SU-DHL-6 (cell line): ENCODE results near the gene MAP3K20.

Source experiments
- H2AFZ ChIP-seq: fragments of 200-600 bp; sonication (generic); 2 replicates; pipeline ENCODE4 v1.6.1; 2014; ENCODE audit warnings: low read depth, mild to moderate bottlenecking, moderate library complexity, mixed read lengths, antibody characterized with exemption, low read length; ENCODE audit not compliant: severe bottlenecking
- H3F3A ChIP-seq: fragments of 200-600 bp; shearing (Covaris generic); 2 replicates; pipeline ENCODE4 v1.6.0; 2016; ENCODE audit warnings: antibody characterized with exemption, mild to moderate bottlenecking; ENCODE audit not compliant: insufficient read depth
- H3K27ac ChIP-seq: fragments of 200-600 bp; sonication (generic); 2 replicates; pipeline ENCODE4 v1.5.1; 2016; ENCODE audit warnings: low read depth, mild to moderate bottlenecking, low read length, moderate library complexity, mixed read lengths
- H3K27me3 ChIP-seq: fragments of 200-600 bp; sonication (generic), shearing (Covaris generic); 2 replicates; pipeline ENCODE4 v1.6.0; 2014; ENCODE audit warnings: mild to moderate bottlenecking, low read length
- H3K36me3 ChIP-seq: fragments of 200-600 bp; sonication (generic); 2 replicates; pipeline ENCODE4 v1.6.1; 2014; ENCODE audit warnings: mild to moderate bottlenecking, low read length, mixed read lengths
- H3K4me2 ChIP-seq: fragments of 300-600, 200-600 bp; shearing (Covaris generic), sonication (generic); 2 replicates; pipeline ENCODE4 v1.6.0; 2014; ENCODE audit warnings: low read length, low read depth, mild to moderate bottlenecking; ENCODE audit not compliant: poor library complexity, severe bottlenecking
- H3K4me3 ChIP-seq: fragments of 200-600 bp; sonication (generic); 2 replicates; pipeline ENCODE4 v1.5.1; 2014; ENCODE audit warnings: antibody characterized with exemption, low read length, mild to moderate bottlenecking, mixed read lengths; ENCODE audit not compliant: insufficient read depth, poor library complexity, severe bottlenecking
- H3K79me2 ChIP-seq: fragments of 200-600 bp; sonication (generic); 2 replicates; pipeline ENCODE4 v1.6.1; 2014; ENCODE audit warnings: mild to moderate bottlenecking, low read length, moderate library complexity; ENCODE audit not compliant: insufficient read depth
- H3K9ac ChIP-seq: fragments of 200-600 bp; sonication (generic); 2 replicates; pipeline ENCODE4 v1.7.0; 2014; ENCODE audit warnings: mild to moderate bottlenecking, low read length
- H3K9me2 ChIP-seq: fragments of 200-600 bp; sonication (generic); replicated peaks from 2 replicates; pipeline ENCODE4 v1.6.1; 2014; ENCODE audit warnings: low read length; ENCODE audit not compliant: insufficient read depth
- H3K9me3 ChIP-seq: fragments of 200-600 bp; sonication (generic); 2 replicates; pipeline ENCODE4 v1.6.1; 2014; ENCODE audit warnings: low read length, mixed read lengths; ENCODE audit not compliant: insufficient read depth
- H4K20me1 ChIP-seq: fragments of 200-600 bp; sonication (generic); 2 replicates; pipeline ENCODE4 v1.6.1; 2014; ENCODE audit warnings: low read depth, mild to moderate bottlenecking, antibody characterized with exemption, low read length, moderate library complexity, mixed read lengths
- EZH2phosphoT487 ChIP-seq: fragments of 200-600 bp; sonication (generic), shearing (Covaris generic); conservative IDR thresholded peaks from 2 replicates; pipeline ENCODE4 v1.6.1; 2018; ENCODE audit warnings: mild to moderate bottlenecking, antibody characterized with exemption, low read length, moderate library complexity, mixed read lengths
- TF ChIP-seq, protein P1 (sequence below): fragments of 200-600 bp; sonication (generic); IDR thresholded peaks from one replicate; pipeline ENCODE4 v1.5.1; 2017; ENCODE audit warnings: antibody characterized with exemption, mild to moderate bottlenecking, low read length, moderate library complexity; ENCODE audit not compliant: insufficient read depth, poor library complexity, severe bottlenecking

MAP3K20 gene

DNA sequence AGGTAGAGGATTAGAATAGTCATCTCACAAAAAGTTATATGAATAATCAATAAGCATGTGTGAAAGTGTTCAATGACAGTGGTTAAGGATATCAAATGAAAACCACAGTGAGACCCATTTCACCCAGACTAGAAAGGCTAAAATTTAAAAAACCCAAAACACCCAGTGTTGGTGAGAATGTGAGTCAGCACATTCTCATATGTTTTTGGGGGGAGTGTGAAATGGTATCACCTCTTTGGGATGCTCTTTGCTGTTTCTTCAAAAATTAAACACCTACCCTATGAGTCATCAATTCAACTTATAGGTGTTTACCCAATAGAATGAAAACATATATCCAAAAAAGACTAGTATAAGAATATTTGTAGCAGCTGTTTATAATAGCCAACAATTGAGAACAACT, 69.8 kb downstream of the MAP3K20 start:
- no peaks in the 10 kb centered on the region for H3K9me3 ChIP-seq
- no peak overlapping the region for H3K4me2 ChIP-seq
- H3K79me2 ChIP-seq: no peaks in the 10 kb centered on the region
- TF ChIP-seq, protein P1, sequence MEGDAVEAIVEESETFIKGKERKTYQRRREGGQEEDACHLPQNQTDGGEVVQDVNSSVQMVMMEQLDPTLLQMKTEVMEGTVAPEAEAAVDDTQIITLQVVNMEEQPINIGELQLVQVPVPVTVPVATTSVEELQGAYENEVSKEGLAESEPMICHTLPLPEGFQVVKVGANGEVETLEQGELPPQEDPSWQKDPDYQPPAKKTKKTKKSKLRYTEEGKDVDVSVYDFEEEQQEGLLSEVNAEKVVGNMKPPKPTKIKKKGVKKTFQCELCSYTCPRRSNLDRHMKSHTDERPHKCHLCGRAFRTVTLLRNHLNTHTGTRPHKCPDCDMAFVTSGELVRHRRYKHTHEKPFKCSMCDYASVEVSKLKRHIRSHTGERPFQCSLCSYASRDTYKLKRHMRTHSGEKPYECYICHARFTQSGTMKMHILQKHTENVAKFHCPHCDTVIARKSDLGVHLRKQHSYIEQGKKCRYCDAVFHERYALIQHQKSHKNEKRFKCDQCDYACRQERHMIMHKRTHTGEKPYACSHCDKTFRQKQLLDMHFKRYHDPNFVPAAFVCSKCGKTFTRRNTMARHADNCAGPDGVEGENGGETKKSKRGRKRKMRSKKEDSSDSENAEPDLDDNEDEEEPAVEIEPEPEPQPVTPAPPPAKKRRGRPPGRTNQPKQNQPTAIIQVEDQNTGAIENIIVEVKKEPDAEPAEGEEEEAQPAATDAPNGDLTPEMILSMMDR: no peak
- TF ChIP-seq EZH2phosphoT487: no peak
- no peaks in the 10 kb centered on the region for H4K20me1 ChIP-seq
- H3F3A ChIP-seq: no peaks in the 10 kb centered on the region
- no peaks in the 10 kb centered on the region for H3K36me3 ChIP-seq
- no peaks in the 10 kb centered on the region for H3K27me3 ChIP-seq
- H3K9ac ChIP-seq: no peak overlapping the region
- no peak overlapping the region for H3K27ac ChIP-seq
- H2AFZ ChIP-seq: no peak overlapping the region
- no peak overlapping the region for H3K4me3 ChIP-seq
- H3K9me2 ChIP-seq: no peaks in the 10 kb centered on the region

DNA sequence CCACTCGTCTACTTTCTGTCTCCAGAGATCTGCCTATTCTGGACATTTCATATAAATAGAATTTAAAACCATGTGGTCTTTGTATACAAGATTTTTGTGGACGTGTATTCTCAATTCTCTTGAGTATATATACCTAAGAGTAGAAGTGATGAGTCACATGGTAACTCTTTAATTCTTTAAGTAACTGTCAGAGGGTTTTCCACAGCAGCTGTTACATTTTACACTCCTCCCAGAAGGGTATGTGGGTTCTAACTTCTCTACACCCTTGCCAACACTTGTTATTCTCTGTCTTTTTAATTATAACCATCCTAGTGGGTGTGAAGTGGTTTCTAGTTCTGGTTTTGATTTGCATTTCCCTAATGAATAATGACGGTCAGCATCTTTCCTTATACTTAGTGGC, 70.9 kb downstream of the MAP3K20 start:
- Histone ChIP-seq H3K9me3 (no peaks in the 10 kb centered on the region), H3K9ac (no peak overlapping the region), H3K27me3 (no peaks in the 10 kb centered on the region), H4K20me1 (no peaks in the 10 kb centered on the region), H2AFZ (no peak overlapping the region), H3K79me2 (no peaks in the 10 kb centered on the region), H3K4me2 (no peak overlapping the region), H3F3A (no peaks in the 10 kb centered on the region), H3K36me3 (no peaks in the 10 kb centered on the region), H3K4me3 (no peak overlapping the region), H3K9me2 (no peaks in the 10 kb centered on the region), H3K27ac (no peak overlapping the region)
- TF ChIP-seq, protein P1: no peak

DNA sequence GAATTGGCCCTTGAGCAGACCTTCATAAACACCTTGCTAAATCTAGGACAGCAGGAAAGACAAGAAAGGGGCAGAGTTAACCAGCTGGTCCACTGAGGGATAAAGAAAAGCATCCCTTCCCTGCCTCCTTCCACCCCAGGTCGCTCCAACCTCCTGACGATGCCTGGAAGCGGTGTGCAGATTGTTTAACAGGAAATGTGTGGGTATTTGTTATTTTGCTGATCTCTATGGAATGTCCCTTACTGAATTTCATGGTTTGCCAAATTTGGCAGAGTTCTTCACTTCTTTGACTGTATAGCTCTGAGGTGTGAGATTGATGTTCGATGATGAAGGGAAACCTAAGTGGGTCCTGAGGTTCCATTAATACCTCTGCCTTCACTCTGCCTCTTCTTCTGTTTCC, 72.9 kb downstream of the MAP3K20 start:
- Histone ChIP-seq H3K9ac (no peak overlapping the region), H3K36me3 (no peaks in the 10 kb centered on the region), H3F3A (no peaks in the 10 kb centered on the region), H3K27ac (no peak overlapping the region), H3K9me3 (no peaks in the 10 kb centered on the region), H3K4me2 (no peak overlapping the region), H2AFZ (no peak overlapping the region), H3K4me3 (no peak overlapping the region), H4K20me1 (no peaks in the 10 kb centered on the region), H3K79me2 (no peaks in the 10 kb centered on the region), H3K9me2 (no peaks in the 10 kb centered on the region), H3K27me3 (no peaks in the 10 kb centered on the region)
- TF ChIP-seq EZH2phosphoT487: no peak
- TF ChIP-seq, protein P1: no peak

DNA sequence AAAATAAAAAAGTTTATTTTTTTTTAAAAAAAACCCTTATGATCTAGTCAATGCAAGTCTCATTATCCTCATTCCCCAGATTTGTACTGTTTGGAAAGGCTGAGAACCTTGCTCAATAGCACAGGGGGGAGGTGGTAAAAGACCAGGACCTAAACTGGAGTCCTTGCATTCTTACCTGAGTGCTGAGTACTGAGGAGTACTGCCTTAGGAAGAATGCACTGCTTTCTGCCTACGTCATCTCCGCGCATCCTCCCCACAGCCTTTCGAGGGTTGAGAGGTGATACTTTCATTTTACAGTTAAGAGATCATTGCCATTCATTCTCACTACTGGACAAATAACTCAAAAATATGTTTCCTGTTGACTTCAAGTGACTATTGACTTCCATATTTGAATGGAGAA, 73.8 kb downstream of the MAP3K20 start:
- no peaks in the 10 kb centered on the region for H3K9me2 ChIP-seq
- no peaks in the 10 kb centered on the region for H3F3A ChIP-seq
- H3K36me3 ChIP-seq: no peaks in the 10 kb centered on the region
- no peak overlapping the region for H3K4me2 ChIP-seq
- no peaks in the 10 kb centered on the region for H3K79me2 ChIP-seq
- no peaks in the 10 kb centered on the region for H4K20me1 ChIP-seq
- no peak overlapping the region for H2AFZ ChIP-seq
- H3K27me3 ChIP-seq: no peaks in the 10 kb centered on the region
- no peak overlapping the region for H3K4me3 ChIP-seq
- no peak overlapping the region for H3K9ac ChIP-seq
- H3K9me3 ChIP-seq: no peaks in the 10 kb centered on the region
- no peak overlapping the region for H3K27ac ChIP-seq
- TF ChIP-seq EZH2phosphoT487: no peak
- TF ChIP-seq, protein P1: no peak
